HG02759 (cell line): ENCODE measurements around the gene STXBP4.

Experiments used
- ATAC-seq: cut with Tn5 transposase; IDR thresholded peaks from one replicate; pipeline ENCODE4 v1.9.1; 2021; ENCODE audit warnings: mild to moderate bottlenecking, moderate library complexity; ENCODE audit not compliant: unreplicated experiment

Gene STXBP4

DNA sequence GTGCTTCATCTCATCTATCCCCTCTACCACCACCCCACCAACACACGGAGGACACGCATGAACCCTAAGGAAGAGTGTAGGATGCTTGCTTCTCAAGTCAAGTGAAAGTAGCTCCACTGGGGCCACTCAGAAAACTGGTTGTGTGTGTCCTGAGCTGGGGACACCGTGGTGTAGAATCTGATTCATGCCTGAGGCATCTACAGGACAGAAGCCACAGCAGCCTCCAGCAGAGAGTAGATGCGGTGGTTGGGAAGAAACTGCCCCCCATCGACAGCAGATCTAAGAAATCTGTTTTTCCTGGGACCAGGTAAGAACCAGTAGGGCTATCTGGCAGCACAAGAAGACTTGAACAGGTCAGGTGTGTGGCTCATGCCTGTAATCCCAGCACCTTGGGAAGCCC, 244.3 kb downstream of the STXBP4 start:
- ATAC-seq: no peak

DNA sequence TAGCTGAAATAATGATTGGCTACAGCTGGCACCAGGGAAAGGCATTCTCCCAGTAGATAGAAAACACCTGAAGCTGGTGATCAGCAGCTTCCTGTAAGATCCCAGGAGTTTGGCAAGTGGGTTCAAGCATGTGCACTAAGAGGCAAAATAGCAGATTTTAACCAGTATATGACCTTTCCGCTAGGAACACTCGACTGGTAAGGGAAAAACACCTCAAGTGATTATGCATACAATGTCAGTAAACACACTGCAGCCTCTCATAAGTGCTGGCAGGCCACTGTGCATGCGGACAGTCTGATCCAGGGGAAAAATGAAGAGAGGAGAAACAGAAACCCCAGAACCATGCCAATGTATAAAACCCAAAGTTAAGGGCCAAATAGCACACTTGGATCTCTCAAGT, 247.1 kb downstream of the STXBP4 start:
- ATAC-seq: no peak

DNA sequence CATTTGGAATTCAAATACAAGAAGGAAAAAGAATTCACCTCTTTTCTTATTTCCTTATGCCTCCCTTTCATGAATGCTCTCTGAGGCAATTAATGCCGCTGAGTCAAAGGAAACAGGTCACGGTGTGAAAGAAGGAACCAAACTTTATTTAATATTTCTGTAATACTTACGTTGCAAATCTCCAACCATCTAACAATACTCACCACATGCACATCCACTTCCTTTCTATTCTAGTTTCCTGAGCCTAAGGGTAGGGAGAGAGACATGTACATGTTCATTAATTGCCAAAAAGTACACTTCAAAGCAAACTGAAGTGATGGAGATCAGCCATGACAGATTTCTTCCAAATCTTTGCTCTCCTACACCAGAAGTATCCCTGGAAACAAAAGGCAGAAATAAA, 248.3 kb downstream of the STXBP4 start:
- ATAC-seq: no peak

DNA sequence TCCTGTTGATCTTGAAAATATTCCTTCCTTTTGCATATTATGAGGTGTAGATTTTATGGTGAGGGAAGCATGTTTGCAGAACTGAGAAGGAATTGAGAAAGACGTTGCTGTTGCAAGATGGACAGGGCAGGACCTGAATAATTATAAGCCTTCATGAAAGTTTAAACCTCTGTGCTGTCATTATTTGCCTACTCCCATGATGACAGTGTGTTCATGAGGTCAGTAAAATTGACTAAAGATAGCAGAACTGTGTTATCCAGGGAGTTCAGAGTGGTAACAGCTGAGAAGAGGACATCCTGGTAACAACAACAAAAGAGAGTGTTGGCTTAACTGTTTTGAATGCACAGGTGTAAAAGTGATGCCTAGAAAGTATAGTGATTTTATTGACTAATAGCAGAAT, 250.9 kb downstream of the STXBP4 start:
- ATAC-seq: no peak

- ATAC-seq: no peak
Observed at GRCh38 chr17:55219934-55220333, 251.4 kb downstream of the STXBP4 start.
